ENCODE measurements around the gene DISP3. TPM values are rescaled to one million over a fixed set of nuclear protein-coding genes. Genes with fewer than 3 reads are reported as not detected.

DISP3 gene
- total RNA-seq, 2 experiments from 2014 or later = 0.38 to 0.57 TPM

DNA sequence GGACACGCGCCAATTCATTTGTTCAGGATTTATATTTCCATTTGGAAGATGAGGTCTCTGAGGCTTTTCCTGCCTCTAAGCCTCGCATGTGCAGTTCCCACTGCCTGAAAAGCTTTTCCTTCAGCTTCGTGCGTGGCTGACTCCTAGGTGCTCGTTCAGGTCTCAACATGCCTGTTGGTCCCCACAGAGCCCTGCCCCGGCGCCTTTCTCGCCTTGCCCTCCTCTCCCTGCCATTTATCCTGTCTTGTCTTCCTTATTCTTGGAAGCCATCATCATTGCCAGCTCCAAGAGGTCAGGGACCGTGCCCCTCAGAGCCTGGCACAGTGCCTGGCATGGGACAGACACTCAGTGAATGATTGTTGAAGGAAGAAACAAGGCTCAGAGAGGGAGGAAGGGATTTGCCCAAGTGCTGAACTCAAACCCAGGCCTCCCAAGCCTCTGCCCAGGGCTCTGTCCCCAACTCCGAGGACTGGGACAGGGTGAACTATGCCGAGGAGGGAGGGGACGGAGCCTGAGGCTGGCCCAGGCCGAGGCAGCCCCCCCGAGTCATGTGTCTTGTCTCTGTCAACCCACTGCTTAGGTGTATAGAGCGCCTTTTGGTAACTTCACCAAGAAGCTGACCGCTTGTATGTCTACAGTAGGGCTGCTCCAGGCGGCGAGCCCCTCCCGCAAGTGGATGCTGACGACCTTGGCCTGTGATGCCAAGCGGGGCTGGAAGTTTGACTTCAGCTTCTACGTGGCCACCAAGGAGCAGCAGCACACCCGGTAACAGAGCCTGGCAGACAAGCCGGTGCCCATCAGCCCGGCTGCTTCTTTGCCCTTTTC lies 47.3 kb downstream of the DISP3 start:
- ChIA-PET CTCF (no interaction called here), POLR2A (no interaction called here)

DNA sequence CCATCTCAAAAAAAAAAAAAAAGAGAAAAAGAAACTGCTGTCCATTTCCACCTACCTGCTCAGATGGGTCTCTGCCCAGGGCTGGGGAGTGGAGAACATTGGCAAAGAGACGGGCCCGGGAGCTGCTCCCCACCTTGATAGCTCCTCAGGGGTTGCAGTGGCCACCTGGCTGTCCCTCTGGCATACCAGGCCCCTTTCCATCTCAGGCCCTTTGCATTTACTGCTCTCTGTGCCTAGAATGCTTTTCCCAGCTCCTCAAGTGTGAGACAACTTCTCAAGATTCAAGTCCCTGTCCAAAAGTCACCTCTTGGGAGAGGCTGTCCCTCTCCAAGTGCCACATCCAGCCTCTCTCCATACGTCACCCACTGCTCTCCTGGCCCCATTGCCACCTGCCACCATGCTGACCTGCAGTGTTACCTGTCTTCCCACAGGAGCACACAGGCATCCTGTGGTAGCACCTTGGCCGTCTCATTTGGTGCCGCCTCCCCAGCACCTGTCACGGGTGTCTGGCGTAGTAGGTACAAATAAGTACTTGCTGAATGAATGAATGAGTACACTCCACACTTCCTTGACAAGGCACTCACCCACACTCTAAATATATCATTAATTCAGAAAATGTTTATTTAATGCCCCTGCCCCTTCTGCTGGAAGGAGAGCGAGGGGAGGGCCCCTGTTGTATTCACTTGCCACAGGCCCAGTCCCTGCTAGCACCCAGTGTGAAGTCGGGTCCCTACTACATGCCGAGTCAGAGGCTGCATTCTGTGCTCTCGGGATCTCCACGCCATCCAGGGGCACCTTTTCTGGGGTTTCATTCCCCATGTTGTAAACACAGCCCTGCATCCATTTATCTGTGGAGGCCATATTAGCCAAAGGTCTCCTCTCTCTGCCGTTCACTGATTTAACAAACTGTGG lies 48.8 kb downstream of the DISP3 start:
- CTCF ChIA-PET = no interaction called here
- POLR2A ChIA-PET = no interaction called here

DNA sequence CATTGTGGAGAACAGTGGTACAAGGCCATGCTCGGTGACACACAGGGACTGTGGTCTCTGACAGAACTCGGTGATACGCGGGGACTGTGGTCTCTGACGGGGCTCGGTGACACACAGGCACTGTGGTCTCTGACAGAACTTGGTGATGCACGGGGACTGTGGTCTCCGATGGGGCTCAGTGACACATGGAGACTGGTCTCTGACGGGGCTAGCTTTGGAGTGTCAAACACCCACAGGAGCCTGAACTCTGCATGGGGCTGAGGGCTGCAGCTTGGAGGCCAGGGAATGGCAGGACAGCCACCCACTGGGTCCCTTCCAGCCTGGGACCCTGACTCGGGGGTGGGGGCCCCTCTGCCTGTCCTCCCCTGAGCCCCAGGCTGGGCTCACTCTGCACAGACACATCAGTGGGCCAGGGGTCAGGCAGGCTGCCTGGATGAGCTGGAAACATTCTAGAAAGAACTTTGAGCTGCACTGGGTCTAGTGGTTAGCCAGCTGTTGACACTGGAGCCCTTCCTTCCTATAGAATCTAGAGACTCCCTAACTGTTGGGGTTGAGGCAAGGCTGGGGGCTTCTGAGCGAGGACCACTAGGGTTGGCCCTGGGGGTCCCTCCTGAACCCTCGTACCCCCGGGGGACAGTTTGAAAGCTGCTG lies 49.8 kb downstream of the DISP3 start:
- ChIA-PET POLR2A (no interaction called here), CTCF (no interaction called here)

DNA sequence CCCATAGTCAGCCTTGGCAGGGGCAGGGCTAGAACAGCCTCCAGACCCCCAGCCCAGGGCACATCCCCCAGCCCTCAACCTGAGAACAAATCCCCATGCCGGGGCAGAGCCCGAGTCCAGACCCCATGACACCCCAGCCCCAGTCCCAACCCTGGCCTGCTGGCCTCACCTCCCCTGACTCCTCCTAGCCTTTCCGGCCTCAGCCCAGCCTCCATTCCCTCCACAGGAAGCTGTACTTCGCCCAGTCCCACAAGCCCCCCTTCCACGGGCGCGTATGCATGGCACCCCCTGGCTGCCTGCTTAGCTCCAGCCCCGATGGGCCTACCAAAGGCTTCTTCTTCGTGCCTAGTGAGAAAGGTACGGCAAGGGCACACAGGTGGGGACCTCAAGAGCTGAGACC lies 50.4 kb downstream of the DISP3 start:
- ChIA-PET CTCF (interaction anchor here (1.0 kb wide), 1 partner anchor 25 kb away, joined by 3 read pairs; no protein-coding TSS in a partner anchor), POLR2A (no interaction called here)

DNA sequence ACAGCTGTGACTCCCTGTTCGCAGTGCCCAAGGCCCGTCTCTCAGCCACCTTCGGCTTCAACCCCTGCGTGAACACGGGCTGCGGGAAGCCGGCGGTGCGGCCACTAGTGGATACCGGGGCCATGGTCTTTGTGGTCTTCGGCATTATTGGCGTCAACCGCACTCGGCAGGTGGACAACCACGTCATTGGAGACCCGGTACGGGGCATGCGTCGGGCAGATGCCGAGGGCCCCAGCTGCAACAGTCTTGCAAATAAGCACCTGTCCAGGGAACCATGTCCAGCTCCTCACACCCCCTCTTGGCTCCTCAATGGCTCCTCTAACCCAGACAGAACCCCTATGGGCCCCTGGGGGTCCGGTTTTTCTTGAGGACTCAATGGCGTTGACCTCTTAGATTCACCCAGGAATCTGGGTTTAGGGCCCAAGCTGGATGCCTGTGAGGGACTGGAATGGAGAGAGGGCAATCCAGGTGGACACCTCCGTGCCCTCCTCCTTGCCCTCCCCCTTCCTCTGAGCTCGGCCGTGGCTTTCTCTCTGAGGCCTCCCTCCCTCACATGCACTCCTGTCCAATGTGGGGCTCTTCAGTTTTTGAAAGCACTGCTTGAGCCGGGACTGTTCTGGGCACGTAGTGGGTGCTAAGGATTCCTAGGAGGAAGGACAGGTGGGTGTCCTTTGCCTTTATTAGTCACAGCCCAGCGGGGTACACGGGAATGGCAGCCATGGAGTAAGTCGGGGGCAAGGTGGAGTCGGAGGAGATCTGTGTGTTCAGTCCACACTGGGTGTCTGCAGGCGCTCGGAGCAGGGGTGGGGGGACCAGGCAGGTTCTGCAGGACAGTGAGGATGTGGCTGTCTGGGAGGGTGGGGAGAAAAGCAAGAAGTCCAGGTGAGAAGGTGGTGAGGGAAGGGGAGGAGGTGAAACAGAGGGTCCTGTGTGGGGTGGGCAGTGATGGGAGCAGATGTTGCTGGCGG lies 51.1 kb downstream of the DISP3 start:
- POLR2A ChIA-PET = no interaction called here
- CTCF ChIA-PET = interaction anchor here (1.0 kb wide), 1 partner anchor 26 kb away, joined by 3 read pairs; no protein-coding TSS in a partner anchor

DNA sequence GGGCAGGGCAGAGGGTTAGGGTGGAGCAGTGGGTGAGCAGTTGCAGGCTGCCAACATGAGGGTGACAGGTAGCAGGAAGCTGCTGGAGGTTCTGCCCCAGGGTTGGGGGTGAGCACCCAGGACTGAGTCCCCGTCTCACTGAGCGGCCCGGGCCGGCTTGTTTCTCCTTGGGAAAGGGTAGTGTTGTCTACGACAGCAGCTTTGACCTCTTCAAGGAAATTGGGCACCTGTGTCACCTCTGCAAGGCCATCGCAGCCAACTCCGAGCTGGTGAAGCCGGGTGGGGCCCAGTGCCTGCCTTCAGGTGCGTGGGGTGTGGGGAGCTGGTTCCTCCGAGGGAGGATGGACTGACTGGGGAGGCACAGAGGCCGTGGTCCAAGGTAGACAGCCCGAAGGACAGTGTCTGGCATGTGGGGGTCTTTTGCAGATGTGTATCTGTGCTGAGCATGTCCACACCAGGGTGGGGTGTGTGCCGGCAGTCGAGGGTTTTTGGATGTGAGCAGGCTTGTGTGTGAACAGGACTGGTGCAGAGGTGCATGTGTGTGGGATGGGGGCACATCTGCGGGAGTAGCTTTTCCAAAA lies 51.9 kb downstream of the DISP3 start:
- ChIA-PET CTCF (interaction anchor here (0.6 kb wide), 1 partner anchor 287 kb away, joined by 4 read pairs; no protein-coding TSS in a partner anchor), POLR2A (no interaction called here)

DNA sequence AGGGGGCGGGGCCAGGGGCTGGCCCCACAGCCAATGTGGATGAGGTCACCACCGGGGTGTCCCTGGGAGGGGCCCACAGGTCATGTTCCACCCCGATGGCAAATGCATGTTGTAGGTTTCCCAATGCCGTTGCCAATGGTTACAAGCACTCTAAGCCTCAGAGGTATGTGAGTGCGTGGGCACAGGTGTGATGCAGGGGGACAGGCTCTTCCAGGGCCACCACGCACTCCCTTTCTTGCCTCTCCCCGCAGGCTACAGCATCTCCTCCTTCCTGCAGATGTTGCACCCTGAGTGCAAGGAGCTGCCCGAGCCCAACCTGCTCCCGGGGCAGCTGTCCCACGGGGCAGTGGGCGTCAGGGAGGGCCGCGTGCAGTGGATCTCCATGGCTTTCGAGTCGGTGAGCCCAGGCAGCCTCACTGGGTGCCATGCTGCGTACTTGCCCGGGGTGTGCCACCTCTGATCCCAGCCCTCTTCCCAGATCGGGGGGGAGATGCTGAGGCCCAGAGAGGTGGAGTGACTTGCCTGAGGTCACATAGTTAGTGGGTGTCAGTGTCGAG lies 52.4 kb downstream of the DISP3 start:
- CTCF ChIA-PET = interaction anchor here (0.6 kb wide), 1 partner anchor 288 kb away, joined by 4 read pairs; no protein-coding TSS in a partner anchor
- POLR2A ChIA-PET = no interaction called here

DNA sequence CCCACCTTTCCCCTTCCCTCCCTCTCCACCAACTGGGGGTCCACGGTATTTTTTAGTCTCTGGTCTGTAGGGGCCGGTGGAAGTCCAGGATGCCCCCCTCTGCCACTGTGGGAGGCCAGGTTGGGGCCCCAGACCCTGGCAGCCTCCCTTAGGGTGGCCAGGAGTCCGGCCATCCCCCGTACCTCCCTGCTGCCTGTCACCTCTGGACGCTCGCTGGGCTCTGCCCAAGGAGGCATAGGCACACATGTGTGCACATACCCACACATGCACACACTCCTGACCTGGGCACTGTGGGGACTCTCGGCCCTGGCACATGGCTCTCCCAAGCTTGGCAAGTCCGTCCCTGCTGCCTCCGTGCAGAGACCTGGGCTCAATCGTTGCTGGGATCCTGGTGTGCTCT lies 53.0 kb downstream of the DISP3 start:
- CTCF ChIA-PET = no interaction called here
- POLR2A ChIA-PET = no interaction called here

DNA sequence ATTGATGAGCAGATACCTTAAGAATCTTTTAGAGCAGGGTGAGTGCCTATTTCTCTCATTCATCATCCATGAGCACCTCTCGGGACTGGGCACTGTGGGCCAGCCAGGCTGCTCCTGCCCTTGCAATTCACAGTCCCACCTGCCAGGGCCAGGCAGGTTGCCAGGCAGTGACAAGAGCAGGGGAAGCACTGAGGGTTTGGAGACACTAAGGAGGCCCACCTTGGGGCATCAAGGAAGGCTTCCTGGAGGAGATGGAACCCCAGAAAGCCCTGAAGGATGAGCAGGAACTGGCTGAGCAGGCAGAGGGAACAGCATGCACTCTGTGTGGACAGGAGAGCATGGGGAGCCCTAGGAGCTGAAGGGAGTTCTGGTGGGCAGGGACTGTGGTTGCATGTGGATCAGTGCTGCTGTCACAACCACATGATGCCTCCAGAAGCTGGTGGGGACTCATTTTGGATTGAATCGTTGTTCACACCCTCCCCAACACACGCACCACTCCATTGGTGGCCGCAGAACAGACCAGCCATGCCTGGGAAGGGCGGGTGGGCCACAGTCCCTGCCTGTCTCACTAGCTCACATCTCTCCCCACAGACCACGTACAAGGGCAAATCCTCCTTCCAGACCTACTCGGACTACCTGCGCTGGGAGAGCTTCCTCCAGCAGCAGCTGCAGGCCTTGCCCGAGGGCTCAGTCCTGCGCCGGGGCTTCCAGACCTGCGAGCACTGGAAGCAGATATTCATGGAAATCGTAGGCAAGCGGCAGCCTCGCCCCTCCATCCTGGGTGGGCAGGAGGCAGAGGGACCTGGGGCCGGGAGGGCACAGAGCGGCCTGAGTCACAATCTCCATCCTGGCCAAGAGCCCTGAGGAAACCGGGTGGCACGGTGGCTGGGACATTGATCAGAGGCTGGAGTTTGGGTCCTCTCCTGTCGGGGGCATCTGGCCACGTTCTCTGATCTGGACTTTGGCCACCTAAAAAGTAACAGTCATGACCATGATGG lies 55.1 kb downstream of the DISP3 start:
- ChIA-PET POLR2A (no interaction called here), CTCF (no interaction called here)

DNA sequence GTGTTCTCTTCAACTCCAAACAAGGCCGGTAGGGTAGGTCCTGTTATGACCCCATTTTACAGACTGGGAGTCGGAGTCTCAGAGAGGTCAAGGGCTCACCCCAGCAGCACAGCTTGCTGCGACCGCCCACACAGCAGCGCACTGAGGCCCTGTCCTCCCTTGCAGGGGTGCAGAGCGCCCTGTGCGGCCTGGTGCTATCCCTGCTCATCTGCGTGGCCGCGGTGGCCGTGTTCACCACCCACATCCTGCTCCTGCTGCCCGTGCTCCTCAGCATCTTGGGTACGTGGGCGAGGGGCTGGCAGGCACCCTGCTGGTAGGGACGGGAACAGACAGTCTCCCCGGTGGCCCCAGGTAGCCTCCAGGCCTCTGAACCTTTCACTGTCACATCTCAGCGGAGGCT lies 55.9 kb downstream of the DISP3 start:
- POLR2A ChIA-PET = no interaction called here
- CTCF ChIA-PET = no interaction called here

DNA sequence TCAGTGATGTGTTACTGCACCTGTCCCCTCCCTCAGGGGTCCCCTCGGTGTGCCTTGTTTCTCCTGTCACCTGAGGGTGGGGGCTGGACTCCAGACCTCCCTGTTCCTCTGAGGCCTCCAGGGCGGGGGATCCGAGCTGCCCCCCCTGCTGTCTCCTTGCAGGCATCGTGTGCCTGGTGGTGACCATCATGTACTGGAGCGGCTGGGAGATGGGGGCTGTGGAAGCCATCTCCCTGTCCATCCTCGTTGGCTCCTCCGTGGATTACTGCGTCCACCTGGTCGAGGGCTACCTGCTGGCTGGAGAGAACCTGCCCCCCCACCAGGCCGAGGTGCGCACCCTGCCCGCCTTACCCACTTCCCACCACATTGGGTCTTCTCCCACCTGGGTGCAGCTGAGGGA lies 56.4 kb downstream of the DISP3 start:
- CTCF ChIA-PET = no interaction called here

DNA sequence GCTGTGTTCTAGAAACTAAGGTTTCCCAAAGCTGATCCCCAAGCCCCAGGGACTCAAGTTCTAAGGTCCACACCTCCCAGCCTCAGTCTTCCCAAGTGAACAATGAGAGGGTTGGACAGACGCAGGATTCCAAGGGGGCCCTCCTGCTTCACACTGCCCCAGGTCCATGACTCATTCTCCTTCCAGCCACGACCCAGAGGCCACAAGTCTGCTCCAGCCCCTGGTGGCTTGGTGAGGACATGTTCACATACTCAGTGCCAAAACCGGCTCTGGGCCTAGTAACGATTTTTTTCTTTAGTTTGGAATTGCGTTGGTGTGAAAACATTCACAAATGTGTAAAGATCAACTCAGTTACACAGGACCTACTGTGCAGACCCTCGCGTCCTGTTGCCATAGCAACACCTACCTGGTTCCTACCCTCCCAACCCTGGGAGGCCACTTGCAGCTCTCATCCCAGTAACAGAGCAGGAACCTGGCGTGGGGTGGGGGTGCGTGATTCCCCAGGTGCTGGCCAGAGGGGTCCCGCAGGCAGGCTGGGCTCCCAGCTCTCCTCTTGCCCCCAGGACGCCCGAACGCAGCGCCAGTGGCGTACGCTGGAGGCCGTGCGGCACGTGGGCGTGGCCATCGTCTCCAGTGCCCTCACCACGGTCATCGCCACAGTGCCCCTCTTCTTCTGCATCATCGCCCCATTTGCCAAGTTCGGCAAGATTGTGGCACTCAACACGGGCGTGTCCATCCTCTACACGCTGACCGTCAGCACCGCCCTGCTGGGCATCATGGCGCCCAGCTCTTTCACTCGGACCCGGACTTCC lies 57.0 kb downstream of the DISP3 start:
- CTCF ChIA-PET = no interaction called here
- POLR2A ChIA-PET = no interaction called here

More for the DNA sequence above, 56.4 kb downstream of the DISP3 start:
- POLR2A ChIA-PET = no interaction called here

DNA sequence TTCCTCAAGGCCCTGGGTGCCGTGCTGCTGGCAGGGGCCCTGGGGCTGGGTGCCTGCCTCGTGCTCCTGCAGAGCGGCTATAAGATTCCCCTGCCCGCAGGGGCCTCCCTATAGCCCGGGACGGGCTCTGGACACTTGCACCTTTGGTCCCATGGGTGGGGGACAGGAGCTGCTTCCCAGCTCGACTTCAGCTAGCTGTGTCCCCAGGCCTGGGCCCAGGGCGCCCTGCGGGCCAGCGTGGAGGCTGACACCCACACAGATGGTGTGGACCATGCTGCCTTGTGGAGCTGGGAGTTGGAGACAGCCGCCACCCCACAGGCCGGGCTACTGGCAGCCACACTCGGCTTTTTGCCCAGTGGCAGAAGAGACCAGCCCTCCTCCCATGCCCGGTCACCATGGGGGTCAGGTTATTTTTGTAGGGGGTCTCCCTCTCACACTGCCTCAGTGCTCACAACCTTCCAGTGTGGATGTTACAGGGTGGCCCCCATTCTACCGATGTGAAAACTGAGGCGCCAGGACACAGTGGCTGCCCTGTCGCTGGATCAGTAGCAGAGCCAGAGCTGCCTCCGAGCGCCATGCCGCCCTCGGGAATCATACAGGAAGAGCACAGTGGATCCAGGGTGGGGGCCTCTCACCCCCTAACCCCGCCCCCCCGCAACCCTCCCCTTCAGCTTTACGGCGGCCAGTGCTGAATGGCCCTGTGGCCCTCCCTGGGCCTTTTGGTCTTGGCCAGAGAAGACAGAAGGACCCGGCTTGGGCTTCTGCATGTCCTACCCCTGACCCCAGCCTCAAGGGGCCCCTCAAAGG lies 57.8 kb downstream of the DISP3 start:
- ChIA-PET POLR2A (no interaction called here), CTCF (no interaction called here)

DNA sequence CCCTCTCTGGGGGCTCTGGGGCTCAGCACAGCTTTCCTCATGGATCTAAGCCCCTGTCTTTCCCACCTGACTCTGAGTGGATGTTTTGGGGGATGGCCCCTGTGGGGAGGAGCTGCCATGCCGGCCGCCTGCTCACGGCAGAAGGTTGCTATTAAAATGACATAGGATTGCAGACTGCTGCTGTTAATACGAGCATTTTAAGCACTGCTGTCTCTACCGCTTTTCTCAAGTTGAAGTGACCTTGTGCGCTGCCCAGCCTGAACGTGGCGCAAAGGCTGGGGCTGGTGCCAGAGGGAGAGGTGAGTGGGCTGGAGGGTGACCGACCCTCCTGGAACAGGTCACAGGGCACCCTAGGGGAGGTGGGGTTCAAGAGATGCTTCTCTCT lies 58.4 kb downstream of the DISP3 start:
- CTCF ChIA-PET = no interaction called here
- POLR2A ChIA-PET = no interaction called here

DNA sequence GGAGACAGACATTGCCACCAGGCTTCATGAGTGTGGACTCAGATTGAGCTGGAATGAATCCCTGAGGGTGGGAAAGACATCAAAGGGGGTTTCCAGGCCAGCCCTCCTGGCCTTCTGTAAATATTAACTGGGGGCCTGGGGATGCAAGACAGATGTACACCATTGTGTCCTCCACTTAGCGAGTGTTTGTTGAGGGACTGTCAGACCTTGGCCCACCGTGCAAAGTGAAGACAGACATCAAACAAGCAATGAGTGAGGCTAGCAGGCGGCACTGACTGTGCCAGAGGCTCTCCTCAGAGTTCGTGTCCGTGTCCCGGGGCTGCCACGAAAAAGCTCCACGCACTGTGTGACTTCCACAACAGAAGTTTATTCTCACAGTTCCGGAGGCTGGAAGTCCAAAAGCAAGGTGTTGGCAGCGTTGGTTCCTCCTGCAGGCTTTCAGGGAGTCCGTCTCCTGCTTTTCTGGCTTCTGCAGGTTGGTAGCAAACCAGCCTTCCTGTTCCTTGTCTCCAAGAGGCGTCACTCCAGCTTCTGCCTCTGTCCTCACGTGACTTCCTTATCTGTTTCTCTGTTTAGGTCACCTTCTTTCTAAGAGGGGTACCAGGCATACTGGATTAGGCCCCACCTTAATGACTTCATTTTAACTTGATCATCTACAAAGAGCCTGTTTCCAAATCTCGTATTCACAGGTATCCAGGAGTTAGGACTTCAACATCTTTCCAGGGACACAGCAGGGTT lies 59.1 kb downstream of the DISP3 start:
- ChIA-PET POLR2A (no interaction called here), CTCF (no interaction called here)

All from activated CD8-positive, alpha-beta memory T cell treated with anti-CD3 and anti-CD28 coated beads for 36 hours (primary cell).